PC-3 (cell line): ENCODE results near the gene POTEI.
"Not testable (repeated sequence)": the region's sequence is repeated elsewhere in the genome, so short reads cannot be mapped to it uniquely, and the experiment has no call there.

Source experiments
- EZH2 ChIP-seq: fragments of 300-600 bp; sonication (generic); IDR thresholded peaks from one replicate; pipeline ENCODE4 v1.6.1; 2017; ENCODE audit warnings: antibody characterized with exemption, mild to moderate bottlenecking, low read length; ENCODE audit not compliant: unreplicated experiment
- EZH2phosphoT487 ChIP-seq: fragments of 300-600 bp; sonication (generic); IDR thresholded peaks from 2 replicates; pipeline ENCODE4 v1.6.1; 2018; ENCODE audit warnings: mild to moderate bottlenecking, antibody characterized with exemption, low read length, borderline replicate concordance
- TF ChIP-seq, protein P1 (sequence below): fragments of 300-600 bp; sonication (generic); conservative IDR thresholded peaks from 2 replicates; pipeline ENCODE4 v1.5.1; 2017; ENCODE audit warnings: antibody characterized with exemption, low read depth, mild to moderate bottlenecking, low read length

DNA sequence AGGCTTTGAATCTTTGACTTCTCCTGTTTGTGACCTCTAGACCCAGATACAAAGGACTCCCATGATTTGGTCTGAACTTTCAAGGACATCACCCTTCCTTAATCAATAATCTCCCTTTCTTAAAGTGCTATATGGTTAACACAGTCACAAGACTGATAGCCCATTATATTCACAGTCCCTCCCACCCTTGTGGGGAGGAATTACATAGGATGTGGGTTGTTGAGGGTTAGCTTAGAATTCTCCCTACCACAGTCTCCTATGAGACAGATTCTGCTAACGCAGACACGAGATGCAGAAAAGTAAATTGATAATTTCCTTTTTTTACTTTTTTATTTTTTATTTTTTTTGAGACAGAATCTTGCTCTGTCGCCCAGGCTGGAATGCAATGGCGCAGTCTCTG lies 45.0 kb upstream of the POTEI start:
- TF ChIP-seq EZH2, EZH2phosphoT487: not testable (repeated sequence)
- TF ChIP-seq, protein P1, sequence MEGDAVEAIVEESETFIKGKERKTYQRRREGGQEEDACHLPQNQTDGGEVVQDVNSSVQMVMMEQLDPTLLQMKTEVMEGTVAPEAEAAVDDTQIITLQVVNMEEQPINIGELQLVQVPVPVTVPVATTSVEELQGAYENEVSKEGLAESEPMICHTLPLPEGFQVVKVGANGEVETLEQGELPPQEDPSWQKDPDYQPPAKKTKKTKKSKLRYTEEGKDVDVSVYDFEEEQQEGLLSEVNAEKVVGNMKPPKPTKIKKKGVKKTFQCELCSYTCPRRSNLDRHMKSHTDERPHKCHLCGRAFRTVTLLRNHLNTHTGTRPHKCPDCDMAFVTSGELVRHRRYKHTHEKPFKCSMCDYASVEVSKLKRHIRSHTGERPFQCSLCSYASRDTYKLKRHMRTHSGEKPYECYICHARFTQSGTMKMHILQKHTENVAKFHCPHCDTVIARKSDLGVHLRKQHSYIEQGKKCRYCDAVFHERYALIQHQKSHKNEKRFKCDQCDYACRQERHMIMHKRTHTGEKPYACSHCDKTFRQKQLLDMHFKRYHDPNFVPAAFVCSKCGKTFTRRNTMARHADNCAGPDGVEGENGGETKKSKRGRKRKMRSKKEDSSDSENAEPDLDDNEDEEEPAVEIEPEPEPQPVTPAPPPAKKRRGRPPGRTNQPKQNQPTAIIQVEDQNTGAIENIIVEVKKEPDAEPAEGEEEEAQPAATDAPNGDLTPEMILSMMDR: not testable (repeated sequence)
